HFF-Myc (cell line): ENCODE data around the gene BPIFA1.

Experiments
- DNase-seq: peaks from one replicate; pipeline ENCODE4 v3.0.0-alpha.2; 2011; ENCODE audit warnings: low read depth; ENCODE audit errors: extremely low read depth
- H3K4me3 ChIP-seq: replicated peaks from 2 replicates; pipeline ENCODE4 v1.5.1; 2011; ENCODE audit warnings: low read depth, mild to moderate bottlenecking, control low read depth, low read length
- TF ChIP-seq, protein P1 (sequence below): IDR thresholded peaks from 2 replicates; pipeline ENCODE4 v1.5.1; 2012; ENCODE audit warnings: mild to moderate bottlenecking, low read depth, low read length, control low read depth; ENCODE audit errors: missing control alignments

The BPIFA1 gene

DNA sequence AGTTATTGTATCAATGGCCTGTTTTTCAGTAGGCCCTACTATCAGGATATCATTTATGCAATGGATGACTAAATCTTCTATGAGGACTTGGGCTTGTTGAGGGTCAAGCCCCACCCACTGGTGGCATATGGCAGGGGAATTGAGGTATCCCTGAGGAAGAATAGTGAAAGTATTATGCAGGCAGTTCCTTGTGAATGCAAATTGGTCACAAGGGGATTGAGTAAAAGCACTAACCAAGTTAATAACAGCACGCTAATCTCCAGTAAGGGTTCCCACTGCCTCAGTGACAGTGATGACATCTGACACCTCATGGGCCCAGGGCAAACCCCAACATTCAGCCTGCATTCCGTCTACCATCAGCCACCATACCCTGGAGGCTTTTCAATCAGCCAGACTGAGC, 14.9 kb downstream of the BPIFA1 start:
- no peak overlapping the region for H3K4me3 ChIP-seq
- no peak for DNase-seq
- TF ChIP-seq, protein P1, sequence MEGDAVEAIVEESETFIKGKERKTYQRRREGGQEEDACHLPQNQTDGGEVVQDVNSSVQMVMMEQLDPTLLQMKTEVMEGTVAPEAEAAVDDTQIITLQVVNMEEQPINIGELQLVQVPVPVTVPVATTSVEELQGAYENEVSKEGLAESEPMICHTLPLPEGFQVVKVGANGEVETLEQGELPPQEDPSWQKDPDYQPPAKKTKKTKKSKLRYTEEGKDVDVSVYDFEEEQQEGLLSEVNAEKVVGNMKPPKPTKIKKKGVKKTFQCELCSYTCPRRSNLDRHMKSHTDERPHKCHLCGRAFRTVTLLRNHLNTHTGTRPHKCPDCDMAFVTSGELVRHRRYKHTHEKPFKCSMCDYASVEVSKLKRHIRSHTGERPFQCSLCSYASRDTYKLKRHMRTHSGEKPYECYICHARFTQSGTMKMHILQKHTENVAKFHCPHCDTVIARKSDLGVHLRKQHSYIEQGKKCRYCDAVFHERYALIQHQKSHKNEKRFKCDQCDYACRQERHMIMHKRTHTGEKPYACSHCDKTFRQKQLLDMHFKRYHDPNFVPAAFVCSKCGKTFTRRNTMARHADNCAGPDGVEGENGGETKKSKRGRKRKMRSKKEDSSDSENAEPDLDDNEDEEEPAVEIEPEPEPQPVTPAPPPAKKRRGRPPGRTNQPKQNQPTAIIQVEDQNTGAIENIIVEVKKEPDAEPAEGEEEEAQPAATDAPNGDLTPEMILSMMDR, result no peak

DNA sequence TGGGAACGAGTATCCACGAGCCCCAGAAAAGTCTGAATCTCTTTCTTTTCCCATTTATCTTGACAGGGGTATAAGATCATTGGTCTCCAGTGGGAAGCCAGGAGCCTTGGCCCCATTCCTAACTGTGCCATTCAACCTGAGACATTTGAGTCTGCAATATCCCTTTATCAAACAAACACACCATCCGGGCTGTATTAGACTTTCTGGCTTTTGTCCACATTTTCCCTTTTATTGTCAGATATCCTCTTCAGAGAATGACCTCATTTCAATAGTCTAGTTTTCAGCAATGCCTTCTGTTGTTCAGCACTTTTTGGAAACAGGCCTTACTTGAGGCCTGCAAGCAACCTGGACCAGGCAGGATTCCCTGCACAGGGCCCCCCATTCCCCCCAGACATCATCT, 15.7 kb downstream of the BPIFA1 start:
- DNase-seq, result no peak
- TF ChIP-seq, protein P1, result no peak
- H3K4me3 ChIP-seq, result no peak overlapping the region

- H3K4me3 ChIP-seq, result no peak overlapping the region
- DNase-seq, result no peak
- TF ChIP-seq, protein P1, result no peak
Measured at GRCh38 chr20:33252460-33252859, 16.7 kb downstream of the BPIFA1 start.

DNA sequence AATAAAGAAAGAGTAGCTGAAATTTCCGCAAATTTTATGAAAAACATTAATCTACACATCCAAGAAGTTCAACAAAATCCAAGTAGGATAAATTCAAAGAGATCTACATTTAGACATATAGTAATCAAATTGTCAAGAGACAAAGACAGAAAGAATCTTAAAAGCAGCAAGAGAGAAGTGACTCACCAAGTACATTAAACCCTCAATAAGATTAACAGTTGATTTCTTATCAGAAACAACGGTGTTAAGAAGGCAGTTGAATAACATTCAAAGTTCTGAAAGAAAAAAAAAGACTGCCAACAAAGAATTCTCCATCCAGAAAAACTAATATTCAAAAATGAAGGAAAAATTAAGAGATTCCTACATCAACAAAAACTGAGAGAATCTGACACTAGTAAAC, 19.2 kb downstream of the BPIFA1 start:
- TF ChIP-seq, protein P1, result no peak
- H3K4me3 ChIP-seq, result no peak overlapping the region
- DNase-seq, result no peak

DNA sequence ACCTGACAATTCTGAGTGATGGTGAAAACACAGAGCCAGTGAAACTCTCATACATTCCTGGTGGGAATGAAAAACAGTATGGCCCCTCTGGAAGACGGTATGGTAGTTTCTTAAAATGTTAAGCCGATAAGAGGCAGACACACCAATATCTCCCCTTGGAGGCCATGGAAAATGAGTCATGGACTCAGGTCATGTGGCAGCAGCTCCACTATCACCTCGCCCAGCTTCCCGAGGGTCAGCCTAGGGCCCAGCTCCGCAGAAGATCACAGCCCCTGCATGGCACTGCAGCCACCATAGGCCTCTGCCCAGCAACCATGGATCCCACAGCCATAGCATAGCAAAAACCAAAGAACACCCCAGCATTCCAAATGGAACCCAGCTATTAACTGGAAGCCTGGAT, 21.4 kb downstream of the BPIFA1 start:
- TF ChIP-seq, protein P1, result no peak
- DNase-seq, result no peak
- H3K4me3 ChIP-seq, result no peak overlapping the region

DNA sequence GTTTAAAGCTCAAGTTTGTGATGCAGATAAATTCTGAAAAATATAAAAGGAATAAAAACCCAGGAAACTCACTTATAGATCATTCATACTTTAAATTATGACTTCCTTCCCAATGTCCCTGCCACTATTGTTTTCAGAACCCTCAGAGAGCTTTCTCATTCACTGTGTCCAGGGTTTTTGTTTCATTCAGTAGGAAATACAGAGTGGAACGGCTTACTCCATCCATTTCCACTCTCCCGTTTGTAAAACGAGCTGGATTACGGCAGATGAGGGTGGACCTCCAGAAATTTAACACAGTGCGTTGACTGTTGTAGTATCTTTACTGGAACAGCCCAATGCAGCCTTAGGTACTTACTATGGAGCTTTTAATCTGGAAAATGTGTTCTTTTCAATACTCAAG, 23.6 kb downstream of the BPIFA1 start:
- H3K4me3 ChIP-seq, result no peak overlapping the region
- TF ChIP-seq, protein P1, result no peak
- no peak for DNase-seq

DNA sequence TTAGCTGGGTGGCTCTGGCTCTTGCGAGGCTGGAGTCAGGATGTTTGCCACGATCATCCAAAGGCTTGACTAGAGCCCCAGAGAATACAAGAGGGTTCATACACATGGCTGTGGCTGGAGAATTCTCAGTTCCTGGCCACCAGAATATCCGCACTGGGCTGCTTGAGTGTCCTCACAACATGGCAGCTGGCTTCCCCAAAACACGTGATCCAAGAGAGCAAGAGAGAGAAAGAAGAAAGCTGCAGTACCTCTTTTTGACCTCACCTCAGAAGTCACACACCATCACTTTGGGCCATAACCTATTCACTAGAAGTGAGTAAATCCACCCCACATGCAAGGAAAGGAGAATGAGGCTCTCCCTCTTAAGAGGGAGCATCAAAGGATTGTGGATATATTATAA, 25.7 kb downstream of the BPIFA1 start:
- TF ChIP-seq, protein P1, result no peak
- H3K4me3 ChIP-seq, result no peak overlapping the region
- no peak for DNase-seq
